Natural killer cell (primary cell): ENCODE results near the gene RASGRF1. TPM values are rescaled to one million over a fixed set of nuclear protein-coding genes. Genes with fewer than 3 reads are reported as not detected.

ENCODE experiments used
- ATAC-seq, 3 donors: fragments of 150-1000 bp in 2 of 3; fragments of 200-7000 bp in 1 of 3; cut with Tn5 transposase; 1 replicate in 1 of 3; 2 replicates in 2 of 3; pipeline ENCODE4 v1.10.0; 2021; ENCODE audit warnings: mild to moderate bottlenecking in 2 of 3, moderate library complexity in 2 of 3
- DNase-seq, 2 donors: peaks; one replicate each; pipeline versions ENCODE4 v3.0.0 to v3.0.0-alpha.2; 2013 to 2021; ENCODE audit warnings: mixed read lengths in 1 of 2
- H3K27ac ChIP-seq: one replicate; pipeline ENCODE4 v1.5.1; 2013; ENCODE audit warnings: mild to moderate bottlenecking, low read length
- H3K27me3 ChIP-seq: one replicate; pipeline ENCODE4 v1.6.1; 2013; ENCODE audit warnings: low read length; ENCODE audit not compliant: control insufficient read depth, insufficient read depth
- H3K36me3 ChIP-seq: one replicate; pipeline ENCODE4 v1.6.1; 2013; ENCODE audit warnings: low read length; ENCODE audit not compliant: control insufficient read depth, insufficient read depth
- H3K4me1 ChIP-seq: one replicate; pipeline ENCODE4 v1.6.1; 2013; ENCODE audit warnings: low read length; ENCODE audit not compliant: control insufficient read depth, insufficient read depth
- H3K4me3 ChIP-seq: one replicate; pipeline ENCODE4 v1.5.1; 2013; ENCODE audit warnings: low read length
- H3K9me3 ChIP-seq: one replicate; pipeline ENCODE4 v1.6.1; 2013; ENCODE audit warnings: low read length; ENCODE audit not compliant: control insufficient read depth, insufficient read depth
- H3K27ac Mint-ChIP-seq, 2 donors: one replicate each; pipeline ENCODE4 v1.8.0; 2022; ENCODE audit warnings: mild to moderate bottlenecking in 2 of 2, mixed read lengths in 2 of 2, moderate library complexity in 1 of 2
- H3K27me3 Mint-ChIP-seq, 2 donors: one replicate each; pipeline ENCODE4 v1.8.0; 2022; ENCODE audit warnings: low read depth in 2 of 2, mixed read lengths in 2 of 2
- H3K36me3 Mint-ChIP-seq: one replicate; pipeline ENCODE4 v1.8.0; 2022; ENCODE audit warnings: mixed read lengths
- H3K4me1 Mint-ChIP-seq, 2 donors: one replicate each; pipeline ENCODE4 v1.8.0; 2022; ENCODE audit warnings: mixed read lengths in 2 of 2
- H3K4me3 Mint-ChIP-seq: one replicate; pipeline ENCODE4 v1.8.0; 2022; ENCODE audit warnings: mild to moderate bottlenecking, moderate library complexity, mixed read lengths
- H3K9me3 Mint-ChIP-seq, 2 donors: one replicate each; pipeline ENCODE4 v1.8.0; 2022; ENCODE audit warnings: mixed read lengths in 2 of 2
- WGBS: methylation state at CpG from one replicate; pipeline ENCODE4 v1.1.7; 2013; ENCODE audit warnings: missing lambda C conversion rate; ENCODE audit not compliant: insufficient coverage; 5-methylcytosine and 5-hydroxymethylcytosine counted together
- intact Hi-C: fragments of 100-400 bp; cut with micrococcal nuclease; formaldehyde crosslinking; loops from one replicate; pipeline ENCODE4 v1.14.2; 2022
- total RNA-seq, 4 donors: library from RNA; stranded (reverse); fragments of 120-200 nt in 1 of 4; gene quantifications; one replicate each; pipeline versions ENCODE4 v1.2.3 to v1.2.4, GENCODE V29; 2013 to 2022
- TF ChIP-seq, protein P1 (sequence below): fragments of 200-600 bp; IDR thresholded peaks from one replicate; pipeline ENCODE4 v1.8.0; 2022; ENCODE audit warnings: antibody characterized with exemption

The RASGRF1 gene
- total RNA-seq, 3 donors from 2014 or later (not counting 1 experiment from before 2014, with no cell fraction given) = not detected

DNA sequence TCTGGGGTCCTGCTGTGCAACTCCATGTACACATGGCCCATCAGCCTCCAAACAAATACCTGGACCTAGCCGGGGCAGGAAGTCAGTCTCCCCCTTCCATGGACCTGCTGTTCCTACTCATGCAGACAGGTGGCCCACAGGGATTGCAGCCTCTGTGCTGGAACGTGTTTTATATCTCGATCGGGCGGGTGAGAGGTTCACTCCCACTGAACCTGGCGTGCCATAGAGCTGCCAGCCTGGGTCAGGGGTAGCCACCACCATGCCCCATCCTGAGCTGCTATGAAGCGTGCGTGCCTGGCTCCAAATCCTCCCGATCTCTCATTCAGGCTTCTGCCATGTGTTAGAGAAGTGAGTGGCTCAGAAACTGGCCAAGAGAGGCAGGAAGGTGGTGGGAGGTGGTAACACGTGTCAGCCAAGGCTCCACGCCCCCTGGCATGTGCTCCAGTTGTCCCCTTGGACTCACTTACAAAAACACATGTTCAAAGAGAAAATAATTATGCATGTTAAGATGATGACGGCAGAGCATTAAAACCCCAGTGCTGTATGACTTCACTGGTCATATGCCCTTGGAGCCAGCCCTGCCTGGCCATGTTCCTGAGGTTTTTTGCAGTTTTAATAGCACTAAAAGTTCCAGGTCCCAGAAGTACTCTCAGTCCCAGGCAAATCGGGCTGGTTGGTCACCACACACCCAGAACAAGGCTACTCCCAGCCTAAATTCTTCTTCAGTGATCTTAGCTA is 176.4 kb downstream of the RASGRF1 start:
- 91% methylated on average over 13 of the region's 13 CpGs for WGBS
- H3K36me3 Mint-ChIP-seq = no peaks in the 10 kb centered on the region
- H3K4me1 Mint-ChIP-seq = peaks cover 27 to 32% of the 10 kb centered on the region in 2 donors
- DNase-seq = no peak
- Histone ChIP-seq H3K27ac (no peak overlapping the region), H3K9me3 (no peaks in the 10 kb centered on the region), H3K27me3 (no peaks in the 10 kb centered on the region), H3K36me3 (peaks cover 43% of the 10 kb centered on the region), H3K4me3 (no peak overlapping the region), H3K4me1 (peaks cover 19% of the 10 kb centered on the region)
- H3K4me3 Mint-ChIP-seq = no peak overlapping the region
- intact Hi-C loops = no loop called here
- H3K27ac Mint-ChIP-seq = no peak overlapping the region
- no peak for ATAC-seq
- no peaks in the 10 kb centered on the region for H3K9me3 Mint-ChIP-seq
- TF ChIP-seq, protein P1, sequence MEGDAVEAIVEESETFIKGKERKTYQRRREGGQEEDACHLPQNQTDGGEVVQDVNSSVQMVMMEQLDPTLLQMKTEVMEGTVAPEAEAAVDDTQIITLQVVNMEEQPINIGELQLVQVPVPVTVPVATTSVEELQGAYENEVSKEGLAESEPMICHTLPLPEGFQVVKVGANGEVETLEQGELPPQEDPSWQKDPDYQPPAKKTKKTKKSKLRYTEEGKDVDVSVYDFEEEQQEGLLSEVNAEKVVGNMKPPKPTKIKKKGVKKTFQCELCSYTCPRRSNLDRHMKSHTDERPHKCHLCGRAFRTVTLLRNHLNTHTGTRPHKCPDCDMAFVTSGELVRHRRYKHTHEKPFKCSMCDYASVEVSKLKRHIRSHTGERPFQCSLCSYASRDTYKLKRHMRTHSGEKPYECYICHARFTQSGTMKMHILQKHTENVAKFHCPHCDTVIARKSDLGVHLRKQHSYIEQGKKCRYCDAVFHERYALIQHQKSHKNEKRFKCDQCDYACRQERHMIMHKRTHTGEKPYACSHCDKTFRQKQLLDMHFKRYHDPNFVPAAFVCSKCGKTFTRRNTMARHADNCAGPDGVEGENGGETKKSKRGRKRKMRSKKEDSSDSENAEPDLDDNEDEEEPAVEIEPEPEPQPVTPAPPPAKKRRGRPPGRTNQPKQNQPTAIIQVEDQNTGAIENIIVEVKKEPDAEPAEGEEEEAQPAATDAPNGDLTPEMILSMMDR = no peak
- no peaks in the 10 kb centered on the region for H3K27me3 Mint-ChIP-seq

DNA sequence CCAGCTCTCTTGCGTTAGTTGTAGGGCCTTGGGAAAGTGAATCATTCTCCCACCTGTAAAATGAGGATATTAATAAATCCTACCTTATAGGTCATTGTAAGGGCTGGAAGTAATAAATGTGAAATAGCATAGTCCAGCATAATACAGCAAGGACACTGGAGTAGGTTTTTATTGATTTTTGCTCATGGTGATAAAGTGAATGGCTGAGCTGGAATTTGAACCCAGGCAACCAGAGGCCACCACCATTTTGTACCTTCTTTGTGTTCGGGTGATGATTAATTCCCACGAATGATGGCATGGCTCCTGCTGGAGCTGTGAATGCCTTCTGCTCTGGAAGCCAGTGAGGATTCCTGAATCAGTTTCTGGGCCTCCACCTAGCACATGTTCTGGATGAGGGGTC is 177.6 kb downstream of the RASGRF1 start:
- Histone ChIP-seq H3K27me3 (no peaks in the 10 kb centered on the region), H3K9me3 (no peaks in the 10 kb centered on the region), H3K27ac (no peak overlapping the region), H3K4me1 (peaks cover 19% of the 10 kb centered on the region), H3K4me3 (no peak overlapping the region), H3K36me3 (peaks cover 41% of the 10 kb centered on the region)
- TF ChIP-seq, protein P1 = no peak
- DNase-seq (no peak), ATAC-seq (no peak)
- peaks cover 27 to 35% of the 10 kb centered on the region in 2 donors for H3K4me1 Mint-ChIP-seq
- intact Hi-C loops = no loop called here
- H3K9me3 Mint-ChIP-seq = no peaks in the 10 kb centered on the region
- WGBS = 98% methylated on average over 2 of the region's 3 CpGs
- H3K4me3 Mint-ChIP-seq = no peak overlapping the region
- H3K36me3 Mint-ChIP-seq = no peaks in the 10 kb centered on the region
- no peaks in the 10 kb centered on the region for H3K27me3 Mint-ChIP-seq
- peak overlapping the region in 1 of 2 donors; percentile 61 for H3K27ac Mint-ChIP-seq

DNA sequence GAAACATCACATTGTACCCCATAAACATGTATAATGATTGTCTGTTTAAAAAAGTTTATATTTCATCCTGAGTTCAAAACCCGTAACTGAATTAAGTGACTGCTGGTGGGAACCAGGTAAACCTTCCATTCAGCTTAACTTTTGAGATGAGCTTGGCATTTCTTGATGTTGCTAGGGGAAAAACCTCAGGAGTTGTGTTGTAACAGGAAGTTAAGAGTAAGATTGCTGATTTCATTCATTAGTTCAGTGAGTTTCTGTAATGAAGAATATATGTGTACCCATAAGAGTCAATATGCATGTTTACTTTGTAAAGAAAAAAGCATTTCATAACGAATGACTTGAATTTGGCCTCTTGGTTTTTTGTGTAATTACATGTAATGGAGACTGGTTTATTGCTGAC is 178.3 kb downstream of the RASGRF1 start:
- Histone ChIP-seq H3K36me3 (peaks cover 43% of the 10 kb centered on the region), H3K4me1 (peaks cover 19% of the 10 kb centered on the region), H3K4me3 (no peak overlapping the region), H3K9me3 (no peaks in the 10 kb centered on the region), H3K27me3 (no peaks in the 10 kb centered on the region), H3K27ac (no peak overlapping the region)
- DNase-seq (no peak), ATAC-seq (no peak)
- peak overlapping the region; percentile 41 to 61 for H3K27ac Mint-ChIP-seq
- H3K4me3 Mint-ChIP-seq = no peak overlapping the region
- TF ChIP-seq, protein P1 = no peak
- no peaks in the 10 kb centered on the region for H3K9me3 Mint-ChIP-seq
- H3K36me3 Mint-ChIP-seq = no peaks in the 10 kb centered on the region
- H3K4me1 Mint-ChIP-seq = peaks cover 28 to 37% of the 10 kb centered on the region in 2 donors
- intact Hi-C loops = no loop called here
- WGBS = 95% methylated on average over 2 of the region's 2 CpGs
- no peaks in the 10 kb centered on the region for H3K27me3 Mint-ChIP-seq

DNA sequence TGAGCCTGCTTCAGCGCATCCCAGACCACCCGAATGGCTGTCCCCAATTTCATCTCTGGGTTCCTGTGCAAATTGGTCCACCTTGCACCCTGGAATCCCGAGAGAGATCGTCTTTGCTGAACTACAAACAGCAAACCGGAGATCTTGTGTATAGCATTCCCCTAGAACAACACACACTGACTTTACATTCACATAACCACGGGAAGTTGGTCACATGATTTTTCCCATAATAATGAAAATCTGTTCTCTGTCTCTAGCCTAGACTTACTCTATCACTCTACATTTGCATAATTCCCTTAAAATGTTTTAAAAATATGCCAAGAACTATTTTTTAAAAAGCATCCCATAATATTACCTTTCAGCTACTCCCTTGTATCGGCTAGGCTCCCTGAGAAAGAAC is 180.3 kb downstream of the RASGRF1 start:
- H3K4me1 Mint-ChIP-seq = peaks cover 28 to 41% of the 10 kb centered on the region in 2 donors
- Histone ChIP-seq H3K9me3 (no peaks in the 10 kb centered on the region), H3K27me3 (no peaks in the 10 kb centered on the region), H3K4me3 (no peak overlapping the region), H3K36me3 (peaks cover 59% of the 10 kb centered on the region), H3K27ac (no peak overlapping the region), H3K4me1 (peaks cover 14% of the 10 kb centered on the region)
- H3K27me3 Mint-ChIP-seq = no peaks in the 10 kb centered on the region
- H3K4me3 Mint-ChIP-seq = no peak overlapping the region
- H3K27ac Mint-ChIP-seq = peak overlapping the region; percentile 50 to 60
- ATAC-seq = no peak
- 96% methylated on average over 7 of the region's 7 CpGs for WGBS
- TF ChIP-seq, protein P1 = no peak
- H3K36me3 Mint-ChIP-seq = peaks cover 7% of the 10 kb centered on the region
- intact Hi-C loops = no loop called here
- H3K9me3 Mint-ChIP-seq = no peaks in the 10 kb centered on the region
- no peak for DNase-seq
